Natural killer cell treated with Interleukin-12 subunit alpha and Interleukin-12 subunit beta and Interleukin-15 and Interleukin-18, amount 100 ng/mL, for 72 hours (primary cell): ENCODE data around the gene ARRB1. TPM values are rescaled to one million over a fixed set of nuclear protein-coding genes. Genes with fewer than 3 reads are reported as not detected.

Experiments used
- ATAC-seq, 2 donors: fragments of 150-1000 bp; cut with Tn5 transposase in 1 of 2; sonication (Bioruptor Pico), chemical (Tn5 transposase) in 1 of 2; 2 replicates each; pipeline ENCODE4 v1.10.0; 2021
- DNase-seq: peaks from one replicate; pipeline ENCODE4 v3.0.0; 2022; ENCODE audit warnings: low spot score
- H3K27ac Mint-ChIP-seq, 2 donors: 1 replicate in 1 of 2; 2 replicates in 1 of 2; pipeline ENCODE4 v1.8.0; 2022; ENCODE audit warnings: mixed read lengths in 2 of 2, mild to moderate bottlenecking in 1 of 2, moderate library complexity in 1 of 2
- H3K27me3 Mint-ChIP-seq, 2 donors: 1 replicate in 1 of 2; 2 replicates in 1 of 2; pipeline ENCODE4 v1.8.0; 2022; ENCODE audit warnings: mixed read lengths in 2 of 2
- H3K36me3 Mint-ChIP-seq: one replicate; pipeline ENCODE4 v1.8.0; 2022; ENCODE audit warnings: mixed read lengths
- H3K4me1 Mint-ChIP-seq, 2 donors: 1 replicate in 1 of 2; 2 replicates in 1 of 2; pipeline ENCODE4 v1.8.0; 2022; ENCODE audit warnings: low read depth in 2 of 2, mixed read lengths in 2 of 2, mild to moderate bottlenecking in 1 of 2
- H3K4me3 Mint-ChIP-seq: one replicate; pipeline ENCODE4 v1.8.0; 2022; ENCODE audit warnings: mixed read lengths
- H3K9me3 Mint-ChIP-seq: 2 replicates; pipeline ENCODE4 v1.8.0; 2022; ENCODE audit warnings: mixed read lengths
- total RNA-seq, 2 donors: library from RNA; stranded (reverse); gene quantifications; one replicate each; pipeline ENCODE4 v1.2.3, GENCODE V29; 2022

The ARRB1 gene
- total RNA-seq: 10 to 100 TPM; 47.8 to 54.5 TPM

DNA sequence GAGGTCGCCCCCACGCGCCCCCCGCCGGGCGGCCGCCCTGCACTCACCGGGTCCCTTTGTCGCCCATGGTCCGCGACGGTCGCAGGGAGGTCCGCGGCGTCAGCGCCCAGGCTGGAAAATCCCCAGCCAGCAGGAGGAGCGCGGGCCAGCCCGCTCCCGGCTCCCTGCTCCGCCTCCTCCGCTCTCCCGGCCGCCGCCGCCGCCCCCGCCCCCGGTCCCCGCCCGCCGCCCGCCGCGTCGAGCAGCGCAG lies at the start of gene ARRB1:
Gene ARRB1 (minus strand): TSS at position 121 of the 250 bp plus-strand sequence. CDS start 54 bp downstream, at position 67.
- Mint-ChIP-seq H3K27me3 (no peaks in the 10 kb centered on the region), H3K4me1 (peaks cover 61 to 65% of the 10 kb centered on the region in 2 donors), H3K27ac (peak within 1 kb of the TSS; percentile 78 to 88), H3K4me3 (peak within 1 kb of the TSS; percentile 100), H3K9me3 (no peaks in the 10 kb centered on the region), H3K36me3 (peaks cover 5% of the 10 kb centered on the region)
- DNase-seq (peak; percentile 76), ATAC-seq (no peak)

DNA sequence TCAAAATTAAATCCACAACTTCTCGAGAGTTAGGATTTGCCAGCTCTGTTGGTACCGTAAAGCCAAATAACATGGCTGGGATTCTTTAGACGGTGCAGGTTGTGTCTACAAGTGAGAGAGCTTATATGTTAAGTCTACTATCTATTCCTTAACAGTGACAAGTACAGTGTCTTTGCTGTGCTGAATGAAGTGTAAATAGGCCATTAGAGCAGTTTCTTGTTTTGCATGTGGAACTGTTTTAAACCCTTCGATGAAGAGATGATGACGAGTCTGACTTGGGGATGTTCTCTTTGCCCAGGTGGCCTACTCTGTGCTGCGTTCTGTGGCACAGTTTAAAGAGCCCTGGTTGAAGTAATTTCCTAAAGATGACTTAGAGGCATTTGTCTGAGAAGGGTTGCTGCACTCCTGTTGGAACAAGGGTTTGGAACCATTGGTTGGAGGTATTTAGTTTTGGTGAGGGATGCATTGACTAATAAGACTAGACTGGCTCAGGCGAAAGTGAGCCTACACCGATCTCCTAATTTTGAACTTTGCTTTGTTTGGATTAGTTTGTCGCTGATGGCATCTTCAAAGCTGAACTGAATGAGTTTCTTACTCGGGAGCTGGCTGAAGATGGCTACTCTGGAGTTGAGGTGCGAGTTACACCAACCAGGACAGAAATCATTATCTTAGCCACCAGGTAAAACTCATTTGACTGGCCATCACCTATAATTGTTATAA lies 48.8 kb upstream of the ARRB1 start:
- Mint-ChIP-seq H3K36me3 (peaks cover 53% of the 10 kb centered on the region), H3K27ac (peak overlapping the region; percentile 96 to 98), H3K4me3 (peak overlapping the region; percentile 97), H3K27me3 (peaks cover 3 to 8% of the 10 kb centered on the region in 2 donors), H3K4me1 (peaks cover 42 to 50% of the 10 kb centered on the region in 2 donors), H3K9me3 (no peaks in the 10 kb centered on the region)
- DNase-seq (no peak), ATAC-seq (peak in 1 of 2 donors; percentile 11)

DNA sequence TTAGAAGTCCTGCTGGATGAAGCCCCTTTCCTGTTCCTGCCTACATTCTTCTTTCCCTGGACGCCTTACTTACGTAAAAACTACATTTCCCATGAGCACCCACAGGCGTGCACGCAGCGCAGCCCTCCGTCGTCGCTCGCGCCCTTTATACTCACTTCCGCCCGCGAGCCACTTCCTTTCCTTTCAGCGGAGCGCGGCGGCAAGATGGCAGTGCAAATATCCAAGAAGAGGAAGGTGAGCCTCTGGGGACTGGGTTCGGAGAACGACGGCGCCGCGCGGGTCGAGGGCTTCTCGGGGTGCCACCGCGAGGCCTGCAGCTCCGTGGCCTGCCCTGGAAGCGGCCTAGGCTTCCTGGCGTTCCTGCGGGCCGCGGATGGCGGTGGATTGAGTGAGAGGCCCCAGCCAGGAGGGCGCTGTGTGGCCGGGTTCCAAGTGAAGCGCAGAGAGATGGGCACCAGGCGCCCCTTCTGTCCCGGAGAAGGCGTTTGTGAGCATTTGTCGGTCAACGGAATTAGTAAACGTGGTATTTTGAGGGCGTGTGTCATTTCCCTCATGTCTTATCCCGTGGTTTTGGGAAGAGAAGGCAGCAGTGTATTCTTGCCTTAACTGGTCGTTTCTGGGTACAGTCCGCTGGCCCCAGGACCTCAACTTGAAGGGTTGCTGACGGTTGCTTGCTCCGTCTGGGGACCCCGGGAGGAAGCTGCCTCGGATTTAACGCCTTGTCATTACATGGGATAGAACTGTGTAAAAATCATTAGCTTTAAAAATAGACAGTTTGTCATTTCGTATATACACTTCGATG lies 48.1 kb upstream of the ARRB1 start, which contains the start of gene RPS3:
Gene RPS3 (plus strand): TSS at position 175 of the 802 bp plus-strand sequence. CDS start 30 bp downstream, at position 205.
- Mint-ChIP-seq H3K36me3 (peaks cover 47% of the 10 kb centered on the region), H3K27ac (peak within 1 kb of the TSS; percentile 96 to 98), H3K9me3 (no peaks in the 10 kb centered on the region), H3K4me1 (peaks cover 42 to 47% of the 10 kb centered on the region in 2 donors), H3K27me3 (peaks cover 3 to 9% of the 10 kb centered on the region in 2 donors), H3K4me3 (peak within 1 kb of the TSS; percentile 97)
- DNase-seq (peak; percentile 90), ATAC-seq (peak; percentile 95 to 99)

DNA sequence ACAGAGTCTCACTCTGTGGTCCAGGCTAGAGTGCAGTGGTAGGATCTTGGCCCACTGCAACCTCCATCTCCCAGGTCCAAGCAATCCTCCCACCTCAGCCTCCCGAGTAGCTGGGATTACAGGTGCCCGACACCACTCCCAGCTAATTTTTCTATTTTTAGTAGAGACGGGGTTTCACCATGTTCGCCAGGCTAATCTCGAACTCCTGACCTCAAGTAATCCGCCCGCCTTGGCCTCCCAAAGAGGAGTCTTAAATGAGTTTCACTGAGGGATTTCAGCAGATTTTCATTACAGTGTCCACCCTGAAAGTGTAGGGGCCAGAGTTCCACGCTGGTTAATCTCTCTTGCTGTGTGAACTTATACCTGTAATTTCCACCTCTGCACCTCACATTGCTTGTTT lies 47.4 kb upstream of the ARRB1 start:
- peaks cover 3 to 9% of the 10 kb centered on the region in 2 donors for H3K27me3 Mint-ChIP-seq
- peaks cover 35 to 41% of the 10 kb centered on the region in 2 donors for H3K4me1 Mint-ChIP-seq
- H3K27ac Mint-ChIP-seq: peak overlapping the region; percentile 96 to 98
- H3K4me3 Mint-ChIP-seq: peak overlapping the region; percentile 97
- peaks cover 40% of the 10 kb centered on the region for H3K36me3 Mint-ChIP-seq
- H3K9me3 Mint-ChIP-seq: no peaks in the 10 kb centered on the region
- DNase-seq (no peak), ATAC-seq (no peak)

DNA sequence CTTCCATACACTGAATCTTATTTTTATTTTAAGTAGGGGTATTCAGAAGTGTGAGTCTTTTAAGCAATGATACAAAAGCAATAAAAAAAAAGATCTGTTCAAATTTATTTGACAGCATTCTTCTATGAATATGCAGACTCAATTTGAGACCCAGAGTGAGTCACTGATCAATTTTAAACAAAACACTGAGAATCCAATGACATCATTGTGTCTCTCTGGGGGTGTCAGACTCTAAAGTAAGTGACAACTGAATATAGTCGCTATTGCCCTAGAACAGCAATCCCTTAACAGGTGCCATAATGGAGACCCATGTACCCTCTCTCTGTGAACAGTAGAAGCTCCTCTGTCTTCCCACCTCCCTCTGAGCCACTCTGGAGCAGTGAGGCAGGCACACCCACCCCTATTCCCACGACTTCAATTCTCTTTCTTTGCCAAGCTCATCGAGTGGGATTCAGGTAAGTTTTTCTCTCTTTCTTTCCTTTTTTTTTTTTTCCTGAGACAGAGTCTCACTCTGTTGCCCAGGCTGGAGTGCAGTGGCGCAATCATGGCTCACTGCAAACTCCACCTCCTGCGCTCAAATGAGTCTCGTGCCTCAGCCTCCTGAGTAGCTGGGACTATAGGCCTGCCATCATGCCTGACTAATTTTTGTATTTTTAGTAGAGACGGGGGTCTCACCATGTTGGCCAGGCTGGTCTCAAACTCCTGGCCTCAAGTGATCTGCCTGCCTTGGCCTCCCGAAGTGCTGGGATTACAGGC lies 42.8 kb upstream of the ARRB1 start:
- no peak overlapping the region for H3K27ac Mint-ChIP-seq
- H3K4me3 Mint-ChIP-seq: no peak overlapping the region
- H3K4me1 Mint-ChIP-seq: peaks cover 0 to 2% of the 10 kb centered on the region in 2 donors
- H3K9me3 Mint-ChIP-seq: no peaks in the 10 kb centered on the region
- peak in 1 of 2 donors; percentile 48 for ATAC-seq
- H3K27me3 Mint-ChIP-seq: peaks cover 3 to 9% of the 10 kb centered on the region in 2 donors
- DNase-seq: no peak
- no peaks in the 10 kb centered on the region for H3K36me3 Mint-ChIP-seq

DNA sequence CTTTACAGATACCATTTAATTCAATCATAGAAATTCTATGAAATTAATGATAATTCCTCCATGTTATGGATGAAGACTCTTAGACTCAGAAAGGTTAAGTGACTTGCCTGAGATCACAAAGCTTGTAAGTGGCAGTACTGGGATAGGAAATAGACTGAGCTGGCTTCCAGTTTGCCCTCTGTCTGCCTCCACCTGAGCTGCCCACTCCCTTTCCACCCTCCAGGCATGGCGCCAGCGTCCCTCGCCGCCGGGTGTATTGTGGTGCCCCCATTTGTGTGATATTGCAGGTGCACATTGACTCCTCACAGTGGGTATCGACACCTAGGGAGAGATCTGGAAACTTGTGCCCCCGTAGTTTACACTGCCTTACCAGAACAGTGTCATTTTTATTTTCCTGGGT lies 38.5 kb upstream of the ARRB1 start:
- no peak overlapping the region for H3K27ac Mint-ChIP-seq
- H3K9me3 Mint-ChIP-seq: no peaks in the 10 kb centered on the region
- no peaks in the 10 kb centered on the region for H3K4me1 Mint-ChIP-seq
- H3K36me3 Mint-ChIP-seq: no peaks in the 10 kb centered on the region
- no peaks in the 10 kb centered on the region for H3K27me3 Mint-ChIP-seq
- DNase-seq (no peak), ATAC-seq (no peak)
- no peak overlapping the region for H3K4me3 Mint-ChIP-seq

DNA sequence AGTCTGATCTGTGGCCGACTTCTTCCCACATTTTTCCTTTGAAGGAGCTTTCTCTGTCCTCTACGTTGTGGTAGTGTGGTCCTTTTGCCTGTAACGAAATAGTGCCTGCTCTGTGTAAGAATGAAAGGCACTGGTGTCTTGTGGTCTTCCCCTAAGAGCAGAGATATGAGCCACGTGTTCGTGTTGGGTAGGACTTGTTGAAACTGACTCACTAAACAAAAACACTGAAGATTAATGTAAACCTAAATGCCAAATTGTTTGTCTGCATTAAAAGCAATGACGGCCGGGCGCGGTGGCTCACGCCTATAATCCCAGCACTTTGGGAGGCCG lies 37.8 kb upstream of the ARRB1 start:
- no peak overlapping the region for H3K27ac Mint-ChIP-seq
- no peak overlapping the region for H3K4me3 Mint-ChIP-seq
- ATAC-seq (peak in 1 of 2 donors; percentile 73), DNase-seq (no peak)
- no peaks in the 10 kb centered on the region for H3K27me3 Mint-ChIP-seq
- peaks cover 4 to 6% of the 10 kb centered on the region in 2 donors for H3K4me1 Mint-ChIP-seq
- no peaks in the 10 kb centered on the region for H3K9me3 Mint-ChIP-seq
- no peaks in the 10 kb centered on the region for H3K36me3 Mint-ChIP-seq

DNA sequence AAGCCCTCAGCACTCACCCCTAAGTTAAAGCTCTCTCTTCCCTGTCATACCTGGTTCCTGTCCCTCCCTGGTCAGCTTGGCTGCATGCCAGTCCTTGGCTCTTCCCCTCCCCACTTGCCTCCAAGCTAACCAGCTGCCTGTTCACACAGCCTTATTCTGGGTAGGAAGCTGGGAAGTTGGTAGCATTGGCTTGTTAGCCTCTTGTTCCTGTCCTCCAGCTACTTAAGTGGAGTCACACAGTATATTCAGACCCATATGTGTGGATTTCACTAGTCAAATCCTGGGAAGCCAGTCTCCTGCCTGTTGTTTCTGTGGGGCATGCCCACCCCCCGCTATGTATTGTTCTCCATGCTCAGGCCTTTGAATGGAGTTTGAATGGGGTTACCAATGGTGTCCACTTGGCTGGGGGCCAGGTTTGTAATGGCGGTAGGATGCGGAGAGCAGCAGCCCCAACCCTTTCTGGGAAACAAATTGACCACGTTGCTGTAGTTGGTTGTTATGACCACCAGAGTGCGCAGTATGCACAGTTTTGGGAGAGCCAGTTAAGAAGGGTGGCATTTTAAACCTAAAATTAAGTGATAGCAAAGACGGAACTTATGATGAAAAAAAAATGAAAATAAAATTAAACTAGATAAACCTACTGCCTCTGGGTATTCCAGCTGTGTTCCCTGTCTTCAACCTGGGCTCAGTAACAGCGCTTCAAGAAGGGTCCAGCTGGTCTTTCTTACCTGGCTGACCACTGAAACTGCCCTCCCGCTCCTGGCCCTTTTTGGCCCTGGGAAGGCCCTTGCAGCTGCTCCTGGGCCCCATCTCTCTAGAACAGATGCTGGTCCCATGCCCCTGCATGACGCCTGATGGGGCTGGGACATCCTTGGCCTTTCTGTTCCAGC lies 37.2 kb upstream of the ARRB1 start:
- H3K4me1 Mint-ChIP-seq: peaks cover 11 to 12% of the 10 kb centered on the region in 2 donors
- DNase-seq: peak; percentile 72

DNA sequence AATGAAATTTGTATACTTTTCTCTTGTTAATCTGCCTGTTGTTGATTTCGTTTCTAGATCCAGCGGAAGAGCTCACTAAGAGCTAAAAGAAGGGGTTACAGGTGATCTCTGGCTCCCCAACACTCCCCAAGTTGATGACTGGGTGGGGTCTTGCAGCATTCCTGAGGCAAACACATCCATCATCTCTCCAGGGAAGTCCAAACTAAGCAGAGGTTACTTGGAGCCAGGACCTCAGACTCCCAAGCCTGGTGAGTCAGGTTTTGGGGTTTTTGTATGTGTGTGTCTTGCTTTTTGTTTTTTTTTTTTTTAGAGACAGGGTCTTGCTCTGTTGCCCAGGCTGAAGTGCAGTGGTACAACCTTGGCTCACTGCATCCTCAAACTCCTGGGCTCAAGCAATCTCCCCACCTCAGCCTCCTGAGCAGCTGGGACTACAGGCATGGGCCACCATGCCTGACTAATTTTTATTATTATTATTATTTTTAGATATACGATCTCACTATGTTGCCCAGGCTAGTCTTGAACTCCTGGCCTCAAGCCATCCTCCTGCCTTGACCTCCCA lies 36.4 kb upstream of the ARRB1 start:
- DNase-seq (no peak), ATAC-seq (no peak)
- Mint-ChIP-seq H3K36me3 (no peaks in the 10 kb centered on the region), H3K4me3 (no peak overlapping the region), H3K27me3 (no peaks in the 10 kb centered on the region), H3K9me3 (no peaks in the 10 kb centered on the region), H3K4me1 (peaks cover 17 to 18% of the 10 kb centered on the region in 2 donors), H3K27ac (peak overlapping the region in 1 of 2 donors; percentile 9)

More for the DNA sequence above, 37.2 kb upstream of the ARRB1 start:
- no peaks in the 10 kb centered on the region for H3K36me3 Mint-ChIP-seq
- peak; percentile 82 to 85 for ATAC-seq
- H3K9me3 Mint-ChIP-seq: no peaks in the 10 kb centered on the region
- no peaks in the 10 kb centered on the region for H3K27me3 Mint-ChIP-seq
- no peak overlapping the region for H3K4me3 Mint-ChIP-seq
- H3K27ac Mint-ChIP-seq: no peak overlapping the region

DNA sequence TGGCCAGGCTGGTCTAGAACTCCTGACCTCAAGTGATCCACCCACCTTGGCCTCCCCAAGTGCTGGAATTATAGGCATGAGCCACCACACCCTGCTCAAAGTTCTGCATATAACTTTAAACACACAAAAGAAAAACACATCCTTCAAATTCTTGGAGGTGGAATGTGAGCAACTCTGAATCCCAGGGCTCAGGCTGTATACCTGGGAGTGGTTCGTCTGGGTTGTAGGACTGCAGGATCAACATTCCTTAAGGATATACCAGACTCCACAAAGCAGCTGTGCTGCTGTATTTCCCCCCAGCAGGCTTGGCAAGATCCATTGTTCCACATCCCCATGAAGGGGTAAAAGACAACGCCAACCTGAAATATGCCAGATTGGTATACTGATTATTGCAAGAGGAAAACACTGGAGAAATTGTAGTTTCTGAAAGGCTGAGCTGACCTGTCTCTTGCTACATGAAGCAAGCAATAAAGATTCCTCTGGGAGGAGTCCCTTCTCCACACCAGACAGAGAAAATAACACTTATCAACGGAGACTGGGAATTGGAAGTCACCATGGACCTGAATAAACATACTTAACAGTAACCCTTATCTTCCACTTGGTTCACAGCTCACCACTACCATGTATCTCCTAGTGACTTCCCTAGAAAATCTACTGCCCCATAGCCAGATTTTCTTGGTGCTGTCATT lies 35.6 kb upstream of the ARRB1 start:
- no peaks in the 10 kb centered on the region for H3K27me3 Mint-ChIP-seq
- DNase-seq (no peak), ATAC-seq (no peak)
- H3K27ac Mint-ChIP-seq: peak overlapping the region in 1 of 2 donors; percentile 9
- H3K36me3 Mint-ChIP-seq: no peaks in the 10 kb centered on the region
- no peaks in the 10 kb centered on the region for H3K9me3 Mint-ChIP-seq
- no peak overlapping the region for H3K4me3 Mint-ChIP-seq
- H3K4me1 Mint-ChIP-seq: peaks cover 17 to 18% of the 10 kb centered on the region in 2 donors

DNA sequence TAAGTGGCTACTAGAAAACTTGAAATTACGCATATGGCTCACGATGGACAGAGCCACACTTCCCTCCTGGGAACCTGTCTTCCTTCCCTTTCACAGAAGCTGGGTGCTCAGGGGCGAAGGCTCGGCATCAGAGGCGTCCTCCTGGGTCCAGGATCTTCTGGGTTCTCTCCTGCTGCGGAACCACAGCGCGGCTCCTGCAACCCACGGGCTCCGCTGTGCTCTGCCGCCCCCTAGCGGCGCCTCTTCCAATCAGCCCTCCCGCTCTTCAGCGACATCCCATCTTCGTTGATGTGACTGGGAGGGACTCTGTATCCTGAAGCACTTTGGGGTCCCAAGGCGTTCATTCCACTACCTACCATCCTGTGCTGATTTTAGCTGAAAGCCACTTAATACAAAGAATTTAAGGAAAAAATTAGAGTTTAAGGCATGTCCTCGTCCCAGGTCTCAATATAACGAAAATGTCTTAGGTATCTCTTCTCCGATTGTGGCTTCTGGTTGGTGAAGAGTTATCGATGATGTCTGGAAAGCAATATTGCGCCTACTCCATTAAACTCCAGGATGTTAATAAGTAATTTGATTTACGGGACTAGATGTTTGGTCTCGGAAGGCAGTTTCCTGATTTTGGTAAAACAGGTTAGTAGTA lies 33.1 kb upstream of the ARRB1 start:
- Mint-ChIP-seq H3K4me3 (peak overlapping the region; percentile 70), H3K9me3 (no peaks in the 10 kb centered on the region), H3K36me3 (no peaks in the 10 kb centered on the region), H3K4me1 (peaks cover 18 to 23% of the 10 kb centered on the region in 2 donors), H3K27ac (peak overlapping the region; percentile 62 to 92), H3K27me3 (no peaks in the 10 kb centered on the region)
- ATAC-seq (peak; percentile 73 to 85), DNase-seq (peak; percentile 81)

DNA sequence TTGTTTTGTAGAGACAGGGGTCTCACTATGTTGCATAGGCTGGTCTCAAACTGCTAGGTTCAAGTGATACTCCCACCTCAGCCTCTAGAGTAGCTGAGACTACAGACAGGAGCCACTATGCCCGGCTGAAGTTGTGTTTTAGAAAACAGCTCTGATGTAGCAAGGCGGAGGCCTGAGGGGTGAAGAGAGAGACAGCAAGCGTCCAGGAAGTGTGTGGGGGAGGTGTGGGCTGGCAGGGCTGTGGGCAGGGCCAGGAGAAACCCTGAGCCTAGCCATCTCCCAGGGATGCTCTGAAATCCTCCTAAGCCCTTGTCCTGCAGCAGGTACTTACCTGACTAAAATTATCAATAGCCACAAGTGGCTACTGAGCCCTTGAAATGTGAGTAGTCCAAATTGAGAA lies 31.8 kb upstream of the ARRB1 start:
- Mint-ChIP-seq H3K9me3 (no peaks in the 10 kb centered on the region), H3K27me3 (no peaks in the 10 kb centered on the region), H3K4me3 (peak overlapping the region; percentile 70), H3K36me3 (no peaks in the 10 kb centered on the region), H3K27ac (peak overlapping the region; percentile 62 to 92), H3K4me1 (peaks cover 18 to 23% of the 10 kb centered on the region in 2 donors)
- DNase-seq: peak; percentile 84
- ATAC-seq: peak; percentile 91 to 93
